DOHH2 (cell line): Measurements from ENCODE around the gene FRMPD4.

Source experiments
- H3F3A ChIP-seq: fragments of 200-600 bp; sonication (generic), shearing (Covaris generic); 2 replicates; pipeline ENCODE4 v1.6.0; 2016; ENCODE audit warnings: antibody characterized with exemption, mild to moderate bottlenecking; ENCODE audit not compliant: control insufficient read depth, insufficient read depth
- H3K27ac ChIP-seq: fragments of 200-600 bp; sonication (generic); 2 replicates; pipeline ENCODE4 v1.5.1; 2014; ENCODE audit warnings: low read depth, mild to moderate bottlenecking, low read length, moderate library complexity
- H3K27me3 ChIP-seq: fragments of 200-600 bp; sonication (generic); 2 replicates; pipeline ENCODE4 v1.6.1; 2014; ENCODE audit warnings: mild to moderate bottlenecking, low read length, mixed read lengths; ENCODE audit not compliant: control insufficient read depth
- H3K36me3 ChIP-seq: fragments of 200-600 bp; sonication (generic); 2 replicates; pipeline ENCODE4 v1.6.1; 2014; ENCODE audit warnings: mild to moderate bottlenecking, low read length, moderate library complexity, mixed read lengths; ENCODE audit not compliant: control insufficient read depth
- H3K4me1 ChIP-seq: fragments of 200-600 bp; sonication (generic); 2 replicates; pipeline ENCODE4 v1.6.1; 2014; ENCODE audit warnings: mild to moderate bottlenecking, low read length, mixed read lengths; ENCODE audit not compliant: control insufficient read depth
- H3K4me2 ChIP-seq: fragments of 200-600 bp; sonication (generic); 2 replicates; pipeline ENCODE4 v1.6.0; 2014; ENCODE audit warnings: mild to moderate bottlenecking, low read length, moderate library complexity
- H3K4me3 ChIP-seq: fragments of 200-600 bp; sonication (generic); 2 replicates; pipeline ENCODE4 v1.5.1; 2014; ENCODE audit warnings: mild to moderate bottlenecking, low read length, mixed read lengths
- H3K79me2 ChIP-seq: fragments of 200-600 bp; sonication (generic); 2 replicates; pipeline ENCODE4 v1.6.1; 2014; ENCODE audit warnings: mild to moderate bottlenecking, low read length, mixed read lengths; ENCODE audit not compliant: control insufficient read depth
- H3K9me2 ChIP-seq: fragments of 200-600 bp; sonication (generic); replicated peaks from 2 replicates; pipeline ENCODE4 v1.6.1; 2014; ENCODE audit warnings: mild to moderate bottlenecking, low read length, mixed read lengths; ENCODE audit not compliant: control insufficient read depth
- H3K9me3 ChIP-seq: fragments of 200-600 bp; sonication (generic); 2 replicates; pipeline ENCODE4 v1.6.1; 2014; ENCODE audit warnings: antibody characterized with exemption, low read length, mixed read lengths; ENCODE audit not compliant: control insufficient read depth, insufficient read depth
- H4K20me1 ChIP-seq: fragments of 200-600 bp; sonication (generic); 2 replicates; pipeline ENCODE4 v1.6.0; 2014; ENCODE audit warnings: low read depth, mild to moderate bottlenecking, antibody characterized with exemption, low read length, moderate library complexity; ENCODE audit not compliant: control insufficient read depth, insufficient read depth
- EZH2phosphoT487 ChIP-seq: fragments of 200-600 bp; sonication (generic); IDR thresholded peaks from 2 replicates; pipeline ENCODE4 v1.6.1; 2017; ENCODE audit warnings: borderline replicate concordance, mild to moderate bottlenecking, antibody characterized with exemption, low read length, moderate library complexity, mixed read lengths
- TF ChIP-seq, protein P1 (sequence below): fragments of 200-600 bp; sonication (generic); IDR thresholded peaks from one replicate; pipeline ENCODE4 v1.5.1; 2014; ENCODE audit warnings: antibody characterized with exemption, mild to moderate bottlenecking, low read depth, low read length; ENCODE audit not compliant: poor library complexity, severe bottlenecking

The FRMPD4 gene

DNA sequence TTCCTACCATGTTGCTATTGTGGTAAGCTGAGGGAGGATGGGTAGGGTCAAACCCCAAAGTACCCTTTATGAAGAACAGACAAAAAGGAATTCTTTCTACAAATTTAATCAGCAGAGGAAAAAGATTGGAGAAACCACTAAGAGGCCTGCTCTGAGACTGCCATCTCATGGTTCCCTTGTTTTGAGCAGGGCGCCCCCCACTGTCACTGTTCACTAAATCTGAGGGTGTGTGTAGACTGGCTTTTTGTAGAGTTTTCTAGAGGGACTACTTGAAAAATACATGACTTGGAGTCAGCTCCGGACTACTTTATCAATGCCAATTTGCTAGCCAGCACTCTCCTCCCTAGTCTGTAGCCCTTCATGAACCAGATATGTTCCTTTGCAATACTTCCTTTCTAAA is 324.8 kb downstream of the FRMPD4 start:
- H3K4me2 ChIP-seq = no peak overlapping the region
- no peaks in the 10 kb centered on the region for H3K79me2 ChIP-seq
- H3K27ac ChIP-seq = no peak overlapping the region
- no peak for TF ChIP-seq EZH2phosphoT487
- TF ChIP-seq, protein P1, sequence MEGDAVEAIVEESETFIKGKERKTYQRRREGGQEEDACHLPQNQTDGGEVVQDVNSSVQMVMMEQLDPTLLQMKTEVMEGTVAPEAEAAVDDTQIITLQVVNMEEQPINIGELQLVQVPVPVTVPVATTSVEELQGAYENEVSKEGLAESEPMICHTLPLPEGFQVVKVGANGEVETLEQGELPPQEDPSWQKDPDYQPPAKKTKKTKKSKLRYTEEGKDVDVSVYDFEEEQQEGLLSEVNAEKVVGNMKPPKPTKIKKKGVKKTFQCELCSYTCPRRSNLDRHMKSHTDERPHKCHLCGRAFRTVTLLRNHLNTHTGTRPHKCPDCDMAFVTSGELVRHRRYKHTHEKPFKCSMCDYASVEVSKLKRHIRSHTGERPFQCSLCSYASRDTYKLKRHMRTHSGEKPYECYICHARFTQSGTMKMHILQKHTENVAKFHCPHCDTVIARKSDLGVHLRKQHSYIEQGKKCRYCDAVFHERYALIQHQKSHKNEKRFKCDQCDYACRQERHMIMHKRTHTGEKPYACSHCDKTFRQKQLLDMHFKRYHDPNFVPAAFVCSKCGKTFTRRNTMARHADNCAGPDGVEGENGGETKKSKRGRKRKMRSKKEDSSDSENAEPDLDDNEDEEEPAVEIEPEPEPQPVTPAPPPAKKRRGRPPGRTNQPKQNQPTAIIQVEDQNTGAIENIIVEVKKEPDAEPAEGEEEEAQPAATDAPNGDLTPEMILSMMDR = no peak
- no peaks in the 10 kb centered on the region for H3K9me2 ChIP-seq
- no peaks in the 10 kb centered on the region for H3K27me3 ChIP-seq
- H3K4me3 ChIP-seq = no peak overlapping the region
- H3F3A ChIP-seq = no peaks in the 10 kb centered on the region
- peaks cover 8% of the 10 kb centered on the region for H3K4me1 ChIP-seq
- no peaks in the 10 kb centered on the region for H3K36me3 ChIP-seq
- no peaks in the 10 kb centered on the region for H3K9me3 ChIP-seq
- H4K20me1 ChIP-seq = no peaks in the 10 kb centered on the region

DNA sequence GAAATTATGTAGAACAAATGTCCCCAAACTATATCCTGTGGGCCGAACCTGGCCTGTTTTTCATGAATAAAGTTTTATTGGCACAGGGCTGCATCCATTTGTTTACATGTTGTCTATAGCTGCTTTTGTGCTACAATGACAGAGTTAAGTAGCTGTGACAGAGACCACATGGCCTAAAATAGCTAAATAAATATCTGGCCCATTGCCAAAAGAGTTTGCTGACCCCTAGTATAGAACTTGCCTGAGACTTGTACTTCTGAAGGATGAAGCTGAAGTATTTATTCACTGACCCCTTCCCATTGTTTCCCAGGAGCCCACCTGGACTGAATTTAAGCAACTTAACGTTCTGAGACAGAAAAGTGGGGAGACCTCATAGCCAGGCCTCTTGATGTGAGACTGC is 325.6 kb downstream of the FRMPD4 start:
- Histone ChIP-seq H3K9me2 (no peaks in the 10 kb centered on the region), H3K4me1 (peaks cover 8% of the 10 kb centered on the region), H3K79me2 (no peaks in the 10 kb centered on the region), H3K27me3 (no peaks in the 10 kb centered on the region), H3K4me2 (no peak overlapping the region), H3K4me3 (no peak overlapping the region), H4K20me1 (no peaks in the 10 kb centered on the region), H3F3A (no peaks in the 10 kb centered on the region), H3K27ac (no peak overlapping the region), H3K36me3 (no peaks in the 10 kb centered on the region), H3K9me3 (no peaks in the 10 kb centered on the region)
- no peak for TF ChIP-seq EZH2phosphoT487

DNA sequence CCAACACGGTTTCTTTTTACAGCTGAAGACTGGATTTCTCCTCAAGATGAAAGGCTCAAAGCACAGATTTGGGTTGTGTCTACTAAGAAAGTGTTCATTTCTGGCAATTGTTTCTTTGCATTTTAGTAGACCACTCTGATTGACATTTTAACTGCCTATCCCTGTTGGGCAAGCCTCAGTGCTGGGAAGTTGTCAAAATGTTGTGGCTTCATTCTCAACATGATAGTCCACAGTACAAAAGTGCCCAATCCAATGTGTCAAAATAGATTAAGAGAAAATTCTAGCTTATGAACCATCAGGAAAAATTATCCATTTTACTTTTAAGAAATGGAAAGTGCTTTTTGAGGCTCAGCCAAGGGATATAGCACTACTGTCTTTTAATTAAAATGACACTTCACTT is 329.0 kb downstream of the FRMPD4 start:
- no peak overlapping the region for H3K27ac ChIP-seq
- H3F3A ChIP-seq = no peaks in the 10 kb centered on the region
- no peaks in the 10 kb centered on the region for H3K9me3 ChIP-seq
- no peaks in the 10 kb centered on the region for H3K9me2 ChIP-seq
- no peaks in the 10 kb centered on the region for H3K36me3 ChIP-seq
- no peaks in the 10 kb centered on the region for H4K20me1 ChIP-seq
- TF ChIP-seq EZH2phosphoT487 = no peak
- TF ChIP-seq, protein P1 = no peak
- H3K4me1 ChIP-seq = no peaks in the 10 kb centered on the region
- H3K79me2 ChIP-seq = no peaks in the 10 kb centered on the region
- no peak overlapping the region for H3K4me3 ChIP-seq
- H3K4me2 ChIP-seq = no peak overlapping the region
- no peaks in the 10 kb centered on the region for H3K27me3 ChIP-seq

DNA sequence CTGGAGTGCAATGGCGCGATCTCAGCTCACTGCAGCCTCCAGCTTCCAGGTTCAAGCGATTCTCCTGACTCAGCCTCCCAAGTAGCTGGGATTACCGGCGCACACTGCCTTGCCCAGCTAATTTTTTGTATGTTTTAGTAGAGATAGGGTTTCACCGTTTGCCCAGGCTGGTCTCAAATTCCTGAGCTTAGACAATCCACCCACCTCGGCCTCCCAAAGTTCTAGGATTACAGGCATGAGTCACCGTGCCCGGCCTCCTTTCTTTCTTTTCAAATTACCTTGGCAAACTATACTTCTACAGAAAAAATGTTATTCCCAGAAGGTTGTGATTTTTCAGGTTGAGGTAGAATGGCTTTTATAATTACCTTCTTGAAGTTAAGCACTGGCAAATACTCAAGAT is 331.0 kb downstream of the FRMPD4 start:
- no peaks in the 10 kb centered on the region for H3F3A ChIP-seq
- no peaks in the 10 kb centered on the region for H3K9me2 ChIP-seq
- no peaks in the 10 kb centered on the region for H3K27me3 ChIP-seq
- no peak for TF ChIP-seq EZH2phosphoT487
- TF ChIP-seq, protein P1 = no peak
- H3K4me1 ChIP-seq = no peaks in the 10 kb centered on the region
- H3K9me3 ChIP-seq = no peaks in the 10 kb centered on the region
- no peaks in the 10 kb centered on the region for H3K79me2 ChIP-seq
- no peaks in the 10 kb centered on the region for H4K20me1 ChIP-seq
- no peak overlapping the region for H3K4me3 ChIP-seq
- H3K27ac ChIP-seq = no peak overlapping the region
- no peaks in the 10 kb centered on the region for H3K36me3 ChIP-seq
- H3K4me2 ChIP-seq = no peak overlapping the region
